ENCODE measurements around the gene UPK3B.
"Not testable (repeated sequence)": the region's sequence is repeated elsewhere in the genome, so short reads cannot be mapped to it uniquely, and the experiment has no call there.

The UPK3B gene

DNA sequence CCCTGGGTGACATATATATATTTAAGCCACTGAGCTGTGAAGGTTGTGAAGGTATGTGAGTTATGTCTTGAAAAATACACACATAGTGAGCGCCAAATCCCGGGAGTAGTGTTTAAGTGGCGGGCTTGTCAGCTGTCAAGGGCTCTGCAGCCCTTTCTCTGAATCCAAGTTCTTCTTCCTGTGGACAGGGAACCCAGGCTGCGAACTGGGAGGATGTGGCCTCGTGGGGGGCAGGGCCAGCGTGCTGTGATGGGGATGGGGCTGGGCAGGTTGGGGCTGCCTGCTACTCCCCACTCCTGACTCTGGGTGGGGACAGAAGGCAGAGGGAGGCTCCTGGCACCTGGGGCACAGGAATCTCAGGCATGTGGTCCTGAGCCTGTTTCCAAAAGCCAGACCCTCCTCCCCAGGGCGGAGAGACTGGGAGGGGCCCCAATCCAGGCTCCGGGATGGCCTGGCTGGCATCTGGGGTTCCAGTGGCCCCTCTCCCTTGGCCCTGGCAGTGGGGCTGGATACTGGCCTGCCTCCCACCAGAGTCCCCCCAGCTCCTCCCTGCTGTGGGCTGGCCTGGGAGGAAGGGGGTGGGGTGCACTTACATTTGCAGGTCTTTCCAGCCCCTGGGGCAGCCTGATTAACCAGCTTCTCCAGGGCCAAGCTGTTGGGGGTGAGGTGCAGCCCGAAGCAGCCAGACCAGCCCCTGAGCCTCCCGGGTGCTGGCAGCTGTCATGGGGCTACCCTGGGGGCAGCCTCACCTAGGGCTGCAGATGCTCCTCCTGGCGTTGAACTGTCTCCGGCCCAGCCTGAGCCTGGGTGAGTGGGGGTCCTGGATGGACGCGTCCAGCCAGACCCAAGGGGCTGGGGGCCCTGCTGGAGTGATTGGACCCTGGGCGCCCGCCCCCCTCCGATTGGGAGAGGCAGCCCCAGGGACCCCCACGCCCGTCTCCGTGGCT is at the start of gene UPK3B:
UPK3B (plus strand) TSS at position 622 of the 947 bp plus-strand sequence; CDS start at position 723, 101 bp downstream.
- DNase-seq: no peak

- not testable (repeated sequence) for DNase-seq
These were observed 49.6 kb upstream of the UPK3B start for GRCh38 chr7:76460767-76461166.

DNA sequence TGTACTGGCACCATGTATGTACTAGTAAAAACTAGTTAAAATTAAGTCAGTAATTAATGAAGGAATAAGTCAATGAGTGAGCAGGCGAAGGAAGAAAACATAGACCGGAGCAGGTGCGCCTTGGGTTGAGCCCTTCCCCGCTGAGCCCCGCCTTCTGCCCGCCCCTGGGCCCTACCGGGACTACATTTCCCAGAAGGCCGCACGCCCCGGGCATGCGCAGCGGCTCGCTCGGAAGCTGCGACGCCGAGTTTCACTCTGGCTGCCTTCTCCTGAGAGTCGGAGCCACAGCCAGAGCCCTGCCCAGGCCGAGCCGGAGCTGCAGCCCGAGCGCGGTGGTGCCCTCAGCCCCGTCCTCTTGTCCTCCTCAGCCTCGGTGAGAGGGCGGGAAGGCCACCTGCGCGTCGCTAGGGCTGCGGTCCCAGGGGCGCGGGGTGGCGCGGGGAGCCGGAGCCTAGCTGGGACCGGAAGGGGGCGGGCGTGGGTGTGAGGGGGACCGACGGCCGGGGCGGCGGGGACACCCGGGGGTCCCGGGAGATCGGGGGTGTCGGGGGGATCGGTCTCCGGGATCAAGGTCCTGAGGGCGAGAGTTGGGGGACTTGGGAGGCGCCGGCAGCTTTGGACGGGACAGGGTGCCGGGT is 48.8 kb upstream of the UPK3B start, which contains the start of gene DTX2:
DTX2 (plus strand) TSS at position 246 of the 638 bp plus-strand sequence. CDS start 18,801 bp downstream, outside the sequence.
- not testable (repeated sequence) for DNase-seq

DNA sequence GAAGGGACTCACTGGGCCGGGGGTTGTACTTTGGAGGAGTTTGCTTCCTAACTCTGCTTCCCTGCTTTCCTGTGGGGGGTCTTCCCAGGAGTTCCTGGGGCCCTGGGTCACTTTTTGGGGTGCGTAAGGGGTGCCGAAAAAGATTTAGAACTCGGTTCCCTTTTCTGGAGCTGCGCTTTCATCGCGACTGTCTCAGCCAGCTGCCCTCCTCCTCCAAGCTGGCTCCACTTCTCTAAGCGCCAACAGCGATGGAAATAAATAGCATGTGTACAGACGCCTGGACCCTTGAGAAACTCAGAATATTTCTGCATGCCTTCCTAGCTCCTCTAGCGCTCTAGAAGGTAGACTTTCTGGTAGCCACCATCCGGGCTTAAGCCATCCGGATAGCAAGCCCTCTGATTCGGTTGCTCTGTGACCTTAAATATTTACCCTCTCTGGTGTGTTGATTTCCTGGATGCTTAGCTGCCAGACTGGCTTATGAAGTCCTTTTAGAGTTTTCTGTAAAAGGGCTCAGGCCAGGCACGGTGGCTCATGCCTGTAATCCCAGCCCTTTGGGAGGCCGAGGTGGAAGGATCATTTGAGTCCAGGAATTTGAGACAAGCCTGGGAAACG is 48.0 kb upstream of the UPK3B start:
- not testable (repeated sequence) for DNase-seq

DNA sequence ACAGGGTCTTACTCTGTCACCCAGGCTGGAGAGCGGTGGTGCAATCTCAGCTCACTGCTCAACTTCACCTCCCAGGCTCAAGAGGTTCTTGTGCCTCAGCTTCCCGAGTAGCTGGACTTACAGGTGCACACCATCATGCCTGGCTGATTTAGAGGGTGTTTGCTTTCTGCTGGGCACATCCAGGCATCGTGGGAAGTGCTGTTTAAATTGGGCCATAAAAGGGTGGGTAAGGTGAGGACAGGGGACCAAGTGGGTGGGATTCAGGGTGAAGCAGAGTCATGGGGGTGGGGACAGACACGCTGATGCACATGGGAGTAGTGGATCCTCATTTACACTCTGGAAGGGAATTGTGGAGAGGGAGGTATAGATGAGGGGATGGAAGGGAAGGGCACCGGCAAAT is 45.4 kb upstream of the UPK3B start:
- not testable (repeated sequence) for DNase-seq

GRCh38 chr7:76465950-76466349 is 44.4 kb upstream of the UPK3B start:
- not testable (repeated sequence) for DNase-seq

GRCh38 chr7:76467743-76468404 is 42.5 kb upstream of the UPK3B start:
- DNase-seq: not testable (repeated sequence)

GRCh38 chr7:76471556-76472221 is 38.7 kb upstream of the UPK3B start:
- DNase-seq: not testable (repeated sequence)

- not testable (repeated sequence) for DNase-seq
These were observed 37.3 kb upstream of the UPK3B start for GRCh38 chr7:76473097-76473496.

GRCh38 chr7:76476280-76476679 is 34.1 kb upstream of the UPK3B start:
- not testable (repeated sequence) for DNase-seq

DNA sequence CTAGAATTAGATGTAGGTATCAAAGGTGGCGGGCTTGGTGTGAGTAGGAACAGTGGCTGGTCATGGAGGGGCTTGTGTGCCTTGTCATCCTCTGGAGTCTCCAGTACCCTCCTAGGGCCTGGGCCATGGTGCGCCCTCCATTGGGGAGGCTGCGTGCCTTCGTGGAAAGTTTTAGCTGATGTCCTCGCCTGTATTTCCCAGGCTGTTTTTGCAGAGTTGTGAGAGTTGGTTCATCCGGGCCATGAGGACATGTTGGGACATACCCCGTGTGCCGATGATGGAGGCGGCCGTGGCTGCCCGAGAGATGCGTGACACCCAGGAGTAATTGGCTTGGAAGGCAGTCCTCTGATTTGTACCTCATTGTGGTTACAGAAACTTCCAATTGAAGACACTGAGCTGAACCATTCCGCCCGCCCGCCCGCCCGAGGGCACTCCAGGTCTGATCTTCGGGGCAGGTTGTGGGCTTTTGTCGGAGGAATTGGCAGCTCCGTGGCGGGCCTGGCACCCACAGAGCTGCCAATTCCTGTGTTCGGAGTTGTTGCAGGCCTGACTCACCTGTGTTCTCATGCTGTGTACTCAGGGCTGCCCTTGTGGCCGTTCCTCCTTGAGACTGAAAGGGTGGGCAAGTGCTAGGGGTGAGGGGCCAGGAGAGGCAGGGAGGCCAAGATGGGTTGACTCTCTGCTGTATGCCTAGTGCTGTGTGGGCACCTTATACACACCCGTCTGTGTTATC is 33.4 kb upstream of the UPK3B start:
- not testable (repeated sequence) for DNase-seq

DNA sequence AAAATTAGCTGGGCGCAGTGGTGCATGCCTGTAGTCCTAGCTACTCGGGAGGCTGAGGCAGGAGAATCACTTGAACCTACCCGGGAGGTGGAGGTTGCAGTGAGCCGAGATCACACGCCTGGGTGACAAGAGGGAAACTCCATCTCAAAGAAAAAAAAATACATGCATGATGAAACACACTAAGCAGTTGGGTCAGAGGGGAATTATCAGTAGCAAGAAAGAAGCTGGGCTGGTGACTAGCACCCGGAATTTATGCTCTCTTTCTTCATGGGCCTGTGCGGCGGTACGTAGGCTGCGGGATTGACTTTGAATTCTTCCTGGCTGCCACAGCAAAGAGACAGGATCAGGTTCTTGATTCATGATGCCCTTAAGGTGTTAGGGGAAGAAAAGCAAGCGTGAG is 30.7 kb upstream of the UPK3B start:
- DNase-seq: not testable (repeated sequence)

DNA sequence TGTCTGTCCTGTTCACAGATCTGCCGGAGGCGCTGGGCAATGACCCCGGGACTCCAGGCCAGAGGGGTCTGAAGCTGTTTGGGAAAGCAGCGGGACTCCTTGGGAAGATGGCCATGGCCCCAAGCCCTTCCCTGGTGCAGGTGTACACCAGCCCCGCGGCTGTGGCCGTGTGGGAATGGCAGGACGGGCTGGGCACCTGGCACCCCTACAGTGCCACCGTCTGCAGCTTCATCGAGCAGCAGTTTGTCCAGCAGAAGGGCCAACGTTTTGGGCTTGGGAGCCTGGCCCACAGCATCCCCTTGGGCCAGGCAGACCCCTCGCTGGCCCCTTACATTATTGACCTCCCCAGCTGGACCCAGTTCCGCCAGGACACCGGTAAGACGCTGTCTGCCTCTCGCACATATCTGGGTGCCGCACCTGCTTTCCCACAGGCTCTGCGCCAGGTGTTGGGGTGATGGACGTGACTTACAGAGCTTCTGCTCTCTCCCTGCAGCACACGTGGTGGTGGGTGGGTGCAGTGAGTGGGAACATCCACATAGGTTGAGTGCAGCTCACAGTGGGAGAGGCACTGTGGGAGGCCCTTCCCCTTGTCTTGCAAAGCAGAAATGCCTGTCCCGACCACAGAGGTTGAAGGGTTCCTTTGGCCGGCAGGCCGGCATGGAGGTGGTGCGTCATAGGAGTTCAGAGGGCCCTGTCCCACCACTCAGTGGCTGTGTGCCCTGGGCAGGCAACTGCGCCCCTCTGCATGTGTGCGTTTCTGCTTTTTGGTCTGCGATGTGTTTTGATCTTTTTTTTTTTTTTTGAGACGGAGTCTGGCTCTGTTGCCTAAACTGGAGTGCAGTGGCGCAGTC is 29.7 kb upstream of the UPK3B start:
- not testable (repeated sequence) for DNase-seq

DNA sequence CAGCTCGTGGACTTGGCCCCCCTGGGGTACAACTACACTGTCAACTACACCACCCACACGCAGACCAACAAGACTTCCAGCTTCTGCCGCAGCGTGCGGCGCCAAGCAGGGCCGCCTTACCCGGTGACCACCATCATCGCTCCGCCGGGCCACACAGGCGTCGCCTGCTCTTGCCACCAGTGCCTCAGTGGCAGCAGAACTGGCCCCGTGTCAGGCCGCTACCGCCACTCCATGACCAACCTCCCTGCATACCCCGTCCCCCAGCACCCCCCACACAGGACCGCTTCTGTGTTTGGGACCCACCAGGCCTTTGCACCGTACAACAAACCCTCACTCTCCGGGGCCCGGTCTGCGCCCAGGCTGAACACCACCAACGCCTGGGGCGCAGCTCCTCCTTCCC is 27.7 kb upstream of the UPK3B start:
- DNase-seq: not testable (repeated sequence)

GRCh38 chr7:76483081-76483480 is 27.3 kb upstream of the UPK3B start:
- DNase-seq: not testable (repeated sequence)

GRCh38 chr7:76484456-76484855 is 25.9 kb upstream of the UPK3B start:
- DNase-seq: not testable (repeated sequence)

DNA sequence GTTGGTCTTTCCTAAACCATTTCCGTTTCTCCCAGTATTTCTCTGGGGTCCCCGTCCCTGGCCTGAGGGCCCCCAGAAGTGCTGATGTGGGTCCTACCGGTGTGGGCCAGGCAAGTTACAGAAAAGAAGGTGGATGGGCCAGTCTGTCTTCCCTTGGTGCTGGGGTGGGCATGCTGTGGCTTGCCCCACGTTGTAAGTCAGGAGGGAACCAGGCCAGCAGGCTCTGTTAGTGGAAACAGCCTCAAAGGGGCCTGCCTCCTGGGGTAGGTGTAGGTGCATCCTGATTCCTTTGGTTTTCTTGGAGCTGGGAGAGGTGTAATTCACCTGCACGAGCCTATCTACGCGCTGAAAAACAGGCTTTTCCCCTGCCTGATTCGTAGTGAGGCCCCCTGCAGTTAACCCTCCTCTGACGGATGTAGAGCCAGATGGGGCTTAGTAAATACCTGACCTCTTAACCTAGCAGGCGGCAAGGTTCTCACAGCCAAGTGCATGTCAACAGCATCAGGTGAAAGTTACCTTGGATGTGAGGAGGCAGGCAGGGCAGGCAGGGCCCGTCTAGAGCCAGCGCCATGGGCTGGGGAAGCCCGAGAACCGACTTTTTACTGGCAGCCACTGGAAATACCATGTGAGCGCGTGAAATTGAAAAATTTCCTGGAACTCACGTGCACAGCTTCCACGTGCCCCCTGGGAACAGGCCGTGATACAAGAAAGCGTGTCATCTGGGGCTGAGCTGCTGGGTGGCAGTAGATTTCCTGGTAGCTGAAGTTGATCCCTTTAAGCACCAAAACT is 24.3 kb upstream of the UPK3B start:
- not testable (repeated sequence) for DNase-seq

GRCh38 chr7:76486618-76487017 is 23.7 kb upstream of the UPK3B start:
- DNase-seq: not testable (repeated sequence)

DNA sequence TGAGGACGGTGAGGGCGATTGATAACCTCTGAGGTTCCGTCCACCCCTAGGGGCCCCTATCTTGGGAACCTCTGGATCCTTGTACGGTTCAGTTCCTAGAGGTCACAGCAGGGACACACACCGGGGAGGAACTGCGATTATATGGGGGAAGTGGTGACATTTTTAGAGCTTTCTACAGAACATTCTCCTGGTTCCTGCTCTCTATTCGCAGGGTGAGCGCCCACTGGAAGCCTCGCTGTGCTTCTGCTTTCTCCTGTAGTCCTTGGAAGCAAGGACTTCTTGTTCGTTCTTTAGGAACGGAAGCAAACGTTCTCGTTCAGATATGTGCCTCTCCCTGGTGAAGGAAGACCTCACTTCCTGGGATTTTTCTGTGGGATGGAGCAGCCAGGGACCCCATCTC is 22.4 kb upstream of the UPK3B start:
- DNase-seq: not testable (repeated sequence)

All from HCEC 1CT (cell line).